Breast epithelium (tissue), 3 donors: ENCODE data around the gene GCSAM.

Experiments used
- POLR2A ChIP-seq: fragments of 450-650 bp; IDR thresholded peaks from one replicate; pipeline ENCODE4 v1.6.1; 2016; ENCODE audit warnings: antibody characterized with exemption, mild to moderate bottlenecking, moderate library complexity
- POLR2AphosphoS5 ChIP-seq, 3 donors: sonication (generic); formaldehyde crosslinking; IDR thresholded peaks; one replicate each; pipeline ENCODE4 v1.6.1; 2017; ENCODE audit warnings: antibody characterized with exemption in 3 of 3
- TF ChIP-seq, protein P1 (sequence below), 3 donors: fragments of 450-650 bp; IDR thresholded peaks; one replicate each; pipeline ENCODE4 v1.5.1; 2016 to 2017; ENCODE audit warnings: antibody characterized with exemption in 3 of 3, mild to moderate bottlenecking in 3 of 3, moderate library complexity in 3 of 3

DNA sequence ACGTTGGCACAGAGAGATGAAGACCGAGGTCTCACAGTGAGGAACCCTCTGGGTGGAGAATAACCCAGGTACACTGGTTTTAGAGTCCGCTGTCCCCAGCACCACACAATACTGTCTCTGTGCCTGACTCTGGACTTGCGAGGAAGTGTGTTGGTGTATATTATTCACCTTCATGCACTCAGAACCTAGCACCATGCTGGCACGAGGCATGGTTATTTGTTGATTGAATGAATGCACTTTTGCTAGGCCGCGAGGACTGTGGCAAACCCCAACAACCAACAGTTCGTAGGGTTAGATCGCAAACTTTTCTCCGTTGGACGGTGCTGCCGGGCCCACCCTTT is 47.3 kb downstream of the GCSAM start:
- TF ChIP-seq POLR2A (no peak), POLR2AphosphoS5 (IDR thresholded peaks at IDR 0.05) (no peak)
- TF ChIP-seq, protein P1, sequence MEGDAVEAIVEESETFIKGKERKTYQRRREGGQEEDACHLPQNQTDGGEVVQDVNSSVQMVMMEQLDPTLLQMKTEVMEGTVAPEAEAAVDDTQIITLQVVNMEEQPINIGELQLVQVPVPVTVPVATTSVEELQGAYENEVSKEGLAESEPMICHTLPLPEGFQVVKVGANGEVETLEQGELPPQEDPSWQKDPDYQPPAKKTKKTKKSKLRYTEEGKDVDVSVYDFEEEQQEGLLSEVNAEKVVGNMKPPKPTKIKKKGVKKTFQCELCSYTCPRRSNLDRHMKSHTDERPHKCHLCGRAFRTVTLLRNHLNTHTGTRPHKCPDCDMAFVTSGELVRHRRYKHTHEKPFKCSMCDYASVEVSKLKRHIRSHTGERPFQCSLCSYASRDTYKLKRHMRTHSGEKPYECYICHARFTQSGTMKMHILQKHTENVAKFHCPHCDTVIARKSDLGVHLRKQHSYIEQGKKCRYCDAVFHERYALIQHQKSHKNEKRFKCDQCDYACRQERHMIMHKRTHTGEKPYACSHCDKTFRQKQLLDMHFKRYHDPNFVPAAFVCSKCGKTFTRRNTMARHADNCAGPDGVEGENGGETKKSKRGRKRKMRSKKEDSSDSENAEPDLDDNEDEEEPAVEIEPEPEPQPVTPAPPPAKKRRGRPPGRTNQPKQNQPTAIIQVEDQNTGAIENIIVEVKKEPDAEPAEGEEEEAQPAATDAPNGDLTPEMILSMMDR (IDR thresholded peaks at IDR 0.05), result no peak
